ENCODE results near the gene ANKRD12. TPM values are rescaled to one million over a fixed set of nuclear protein-coding genes. Genes with fewer than 3 reads are reported as not detected.

The ANKRD12 gene
- total RNA-seq, 1 donor from 2014 or later = 135 TPM

- FAIRE-seq = no peak
- DNase-seq (ENCODE audit: low spot score in 2 of 2) = no peak
Observed at GRCh38 chr18:9278028-9278427, 141.4 kb downstream of the ANKRD12 start.

- DNase-seq (ENCODE audit: low spot score in 2 of 2) = no peak
- FAIRE-seq = no peak
Observed at GRCh38 chr18:9280849-9281248, 144.3 kb downstream of the ANKRD12 start.

GRCh38 chr18:9281780-9282179 lies 145.2 kb downstream of the ANKRD12 start:
- FAIRE-seq = peak; percentile 69

GRCh38 chr18:9283791-9284190 lies 147.2 kb downstream of the ANKRD12 start:
- no peak for FAIRE-seq
- DNase-seq (ENCODE audit: low spot score in 2 of 2) = no peak

More at GRCh38 chr18:9281780-9282179, 145.2 kb downstream of the ANKRD12 start:
- no peak for DNase-seq (ENCODE audit: low spot score in 2 of 2)

- FAIRE-seq (no peak), DNase-seq (ENCODE audit: low spot score in 2 of 2) (no peak)
Observed at GRCh38 chr18:9285604-9286003, 149.0 kb downstream of the ANKRD12 start.

- no peak for DNase-seq (ENCODE audit: low spot score in 2 of 2)
- FAIRE-seq = no peak
Observed at GRCh38 chr18:9287036-9287435, 150.5 kb downstream of the ANKRD12 start.

GRCh38 chr18:9289698-9290097 lies 153.1 kb downstream of the ANKRD12 start:
- no peak for DNase-seq (ENCODE audit: low spot score in 2 of 2)
- FAIRE-seq = no peak

GRCh38 chr18:9290156-9290555 lies 153.6 kb downstream of the ANKRD12 start:
- no peak for FAIRE-seq
- DNase-seq (ENCODE audit: low spot score in 2 of 2) = no peak

GRCh38 chr18:9292047-9292446 lies 155.5 kb downstream of the ANKRD12 start:
- DNase-seq (ENCODE audit: low spot score in 2 of 2) (no peak), FAIRE-seq (no peak)

- DNase-seq (ENCODE audit: low spot score in 2 of 2) (no peak), FAIRE-seq (no peak)
Observed at GRCh38 chr18:9293948-9294347, 157.4 kb downstream of the ANKRD12 start.

- FAIRE-seq (no peak), DNase-seq (ENCODE audit: low spot score in 2 of 2) (no peak)
Observed at GRCh38 chr18:9296233-9297006, 159.8 kb downstream of the ANKRD12 start.

- DNase-seq (ENCODE audit: low spot score in 2 of 2) = no peak
- no peak for FAIRE-seq
Observed at GRCh38 chr18:9297007-9297393, 160.4 kb downstream of the ANKRD12 start.

GRCh38 chr18:9304388-9305070 lies 167.9 kb downstream of the ANKRD12 start:
- FAIRE-seq (no peak), DNase-seq (ENCODE audit: low spot score in 2 of 2) (no peak)

- FAIRE-seq = no peak
- no peak for DNase-seq (ENCODE audit: low spot score in 2 of 2)
Observed at GRCh38 chr18:9319333-9319732, 182.8 kb downstream of the ANKRD12 start.

GRCh38 chr18:9321017-9321452 lies 184.5 kb downstream of the ANKRD12 start:
- DNase-seq (ENCODE audit: low spot score in 2 of 2) (no peak), FAIRE-seq (no peak)

GRCh38 chr18:9321736-9322135 lies 185.2 kb downstream of the ANKRD12 start:
- no peak for FAIRE-seq
- DNase-seq (ENCODE audit: low spot score in 2 of 2) = no peak

- FAIRE-seq = no peak
Observed at GRCh38 chr18:9322744-9323143, 186.2 kb downstream of the ANKRD12 start.

GRCh38 chr18:9323750-9324445 lies 187.3 kb downstream of the ANKRD12 start:
- FAIRE-seq (no peak), DNase-seq (ENCODE audit: low spot score in 2 of 2) (no peak)

More at GRCh38 chr18:9322744-9323143, 186.2 kb downstream of the ANKRD12 start:
- DNase-seq (ENCODE audit: low spot score in 2 of 2) = no peak

GRCh38 chr18:9325716-9326115 lies 189.1 kb downstream of the ANKRD12 start:
- no peak for FAIRE-seq

GRCh38 chr18:9328776-9329175 lies 192.2 kb downstream of the ANKRD12 start:
- no peak for DNase-seq (ENCODE audit: low spot score in 2 of 2)

More at GRCh38 chr18:9325716-9326115, 189.1 kb downstream of the ANKRD12 start:
- no peak for DNase-seq (ENCODE audit: low spot score in 2 of 2)

GRCh38 chr18:9329471-9329870 lies 192.9 kb downstream of the ANKRD12 start:
- DNase-seq (ENCODE audit: low spot score in 2 of 2) = no peak
- no peak for FAIRE-seq

More at GRCh38 chr18:9328776-9329175, 192.2 kb downstream of the ANKRD12 start:
- FAIRE-seq = no peak

Data from frontal cortex (tissue), 4 donors.